Measurements from ENCODE around the gene SPDYE11.
"Not testable (repeated sequence)": the region's sequence is repeated elsewhere in the genome, so short reads cannot be mapped to it uniquely, and the experiment has no call there.

The SPDYE11 gene, protein sequence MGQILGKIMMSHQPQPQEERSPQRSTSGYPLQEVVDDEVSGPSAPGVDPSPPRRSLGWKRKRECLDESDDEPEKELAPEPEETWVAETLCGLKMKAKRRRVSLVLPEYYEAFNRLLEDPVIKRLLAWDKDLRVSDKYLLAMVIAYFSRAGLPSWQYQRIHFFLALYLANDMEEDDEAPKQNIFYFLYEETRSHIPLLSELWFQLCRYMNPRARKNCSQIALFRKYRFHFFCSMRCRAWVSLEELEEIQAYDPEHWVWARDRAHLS

DNA sequence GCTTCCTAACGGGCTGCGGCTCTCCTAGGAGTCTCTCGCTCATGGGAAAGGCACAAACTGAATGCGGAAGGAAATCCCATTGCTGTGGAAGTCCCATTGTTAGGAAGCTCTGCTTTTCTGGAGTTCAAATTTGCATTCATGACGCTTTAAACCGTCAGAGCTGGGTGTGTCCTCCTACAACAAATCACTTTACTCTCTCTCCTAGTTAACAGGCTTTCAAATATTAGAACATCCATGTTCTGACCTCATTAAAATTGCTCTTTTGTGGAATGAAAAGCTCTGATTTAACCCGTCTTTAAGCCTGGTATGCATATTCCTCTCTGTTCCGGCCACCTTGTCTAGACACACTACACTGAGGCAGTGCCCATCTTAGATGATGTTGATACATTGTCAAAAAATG is at the start of gene SPDYE11:
TSS of gene SPDYE11 (minus strand) at position 101 of the 400 bp plus-strand sequence. CDS start 1,800 bp downstream, outside the sequence.
- not testable (repeated sequence) for DNase-seq

DNA sequence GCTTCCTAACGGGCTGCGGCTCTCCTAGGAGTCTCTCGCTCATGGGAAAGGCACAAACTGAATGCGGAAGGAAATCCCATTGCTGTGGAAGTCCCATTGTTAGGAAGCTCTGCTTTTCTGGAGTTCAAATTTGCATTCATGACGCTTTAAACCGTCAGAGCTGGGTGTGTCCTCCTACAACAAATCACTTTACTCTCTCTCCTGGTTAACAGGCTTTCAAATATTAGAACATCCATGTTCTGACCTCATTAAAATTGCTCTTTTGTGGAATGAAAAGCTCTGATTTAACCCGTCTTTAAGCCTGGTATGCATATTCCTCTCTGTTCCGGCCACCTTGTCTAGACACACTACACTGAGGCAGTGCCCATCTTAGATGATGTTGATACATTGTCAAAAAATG is 28.2 kb upstream of the SPDYE11 start, which contains the start of gene SPDYE9:
TSS of gene SPDYE9 (minus strand) at position 101 of the 400 bp plus-strand sequence. CDS start 1,800 bp downstream, outside the sequence.
- not testable (repeated sequence) for DNase-seq

DNA sequence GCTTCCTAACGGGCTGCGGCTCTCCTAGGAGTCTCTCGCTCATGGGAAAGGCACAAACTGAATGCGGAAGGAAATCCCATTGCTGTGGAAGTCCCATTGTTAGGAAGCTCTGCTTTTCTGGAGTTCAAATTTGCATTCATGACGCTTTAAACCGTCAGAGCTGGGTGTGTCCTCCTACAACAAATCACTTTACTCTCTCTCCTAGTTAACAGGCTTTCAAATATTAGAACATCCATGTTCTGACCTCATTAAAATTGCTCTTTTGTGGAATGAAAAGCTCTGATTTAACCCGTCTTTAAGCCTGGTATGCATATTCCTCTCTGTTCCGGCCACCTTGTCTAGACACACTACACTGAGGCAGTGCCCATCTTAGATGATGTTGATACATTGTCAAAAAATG is 28.0 kb downstream of the SPDYE11 start, which contains the start of gene SPDYE8:
TSS of gene SPDYE8 (minus strand) at position 101 of the 400 bp plus-strand sequence. CDS start 1,800 bp downstream, outside the sequence.
- DNase-seq = not testable (repeated sequence)

DNA sequence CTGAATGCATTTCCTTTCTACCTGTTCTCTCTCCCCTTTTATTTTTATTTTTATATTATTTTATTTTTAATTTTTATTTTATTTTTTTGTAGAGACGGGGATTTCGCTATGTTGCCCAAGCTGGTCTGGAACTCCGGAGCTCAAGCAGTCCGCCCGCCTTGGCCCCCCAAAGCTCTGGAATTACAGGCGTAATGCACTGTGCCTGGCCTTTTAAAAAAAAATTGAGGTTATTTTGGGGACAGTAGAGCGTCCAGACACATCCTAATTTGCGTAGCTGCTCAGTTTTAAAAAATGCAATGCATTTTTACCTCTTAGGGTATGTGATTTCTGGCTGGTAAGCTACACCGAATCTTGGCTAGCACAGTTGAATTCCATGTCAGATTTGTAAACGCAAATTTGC is 51.2 kb downstream of the SPDYE11 start:
- DNase-seq = not testable (repeated sequence)

DNA sequence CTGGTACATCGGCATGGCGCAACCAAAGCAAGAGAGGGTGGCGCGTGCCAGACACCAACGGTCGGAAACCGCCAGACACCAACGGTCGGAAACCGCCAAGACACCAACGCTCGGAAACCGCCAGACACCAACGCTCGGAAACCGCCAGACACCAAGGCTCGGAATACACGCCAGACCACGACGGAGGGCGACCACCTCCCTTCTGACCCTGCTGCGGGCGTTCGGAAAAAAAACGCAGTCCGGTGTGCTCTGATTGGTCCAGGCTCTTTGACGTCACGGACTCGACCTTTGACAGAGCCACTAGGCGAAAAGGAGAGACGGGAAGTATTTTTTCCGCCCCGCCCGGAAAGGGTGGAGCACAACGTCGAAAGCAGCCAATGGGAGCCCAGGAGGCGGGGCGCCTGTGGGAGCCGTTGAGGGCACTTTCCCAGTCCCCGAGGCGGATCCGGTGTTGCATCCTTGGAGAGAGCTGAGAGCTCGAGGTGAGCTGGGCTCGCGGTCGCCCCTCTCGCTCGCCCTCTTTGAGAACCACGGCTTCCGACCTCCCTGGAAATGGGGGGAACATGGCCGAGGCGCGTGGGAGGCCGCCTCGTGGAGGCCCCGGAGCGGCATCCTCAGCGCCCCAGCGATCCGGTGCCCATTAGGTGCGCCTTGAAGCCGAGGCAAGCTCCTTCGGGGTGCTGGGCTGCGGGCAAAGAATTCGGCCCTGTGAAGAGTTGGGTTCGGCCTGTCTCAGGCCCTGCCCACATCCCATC is 51.8 kb downstream of the SPDYE11 start:
- DNase-seq = peak; percentile 98

DNA sequence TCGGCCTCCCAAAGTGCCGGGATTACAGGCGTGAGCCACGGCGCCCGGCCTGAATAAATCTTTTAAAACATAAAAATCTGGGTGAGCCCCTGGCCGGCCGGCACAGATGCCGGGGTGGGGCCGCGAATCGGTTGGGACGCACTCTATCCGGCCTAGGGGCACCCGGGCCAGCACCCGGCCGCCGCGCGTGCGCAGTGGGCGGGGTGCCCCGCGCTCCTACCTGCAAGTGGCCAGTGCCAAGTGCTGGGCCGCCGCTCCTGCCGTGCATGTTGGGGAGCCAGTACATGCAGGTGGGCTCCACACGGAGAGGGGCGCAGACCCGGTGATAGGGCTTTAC is 52.4 kb downstream of the SPDYE11 start:
- peak; percentile 87 for DNase-seq

DNA sequence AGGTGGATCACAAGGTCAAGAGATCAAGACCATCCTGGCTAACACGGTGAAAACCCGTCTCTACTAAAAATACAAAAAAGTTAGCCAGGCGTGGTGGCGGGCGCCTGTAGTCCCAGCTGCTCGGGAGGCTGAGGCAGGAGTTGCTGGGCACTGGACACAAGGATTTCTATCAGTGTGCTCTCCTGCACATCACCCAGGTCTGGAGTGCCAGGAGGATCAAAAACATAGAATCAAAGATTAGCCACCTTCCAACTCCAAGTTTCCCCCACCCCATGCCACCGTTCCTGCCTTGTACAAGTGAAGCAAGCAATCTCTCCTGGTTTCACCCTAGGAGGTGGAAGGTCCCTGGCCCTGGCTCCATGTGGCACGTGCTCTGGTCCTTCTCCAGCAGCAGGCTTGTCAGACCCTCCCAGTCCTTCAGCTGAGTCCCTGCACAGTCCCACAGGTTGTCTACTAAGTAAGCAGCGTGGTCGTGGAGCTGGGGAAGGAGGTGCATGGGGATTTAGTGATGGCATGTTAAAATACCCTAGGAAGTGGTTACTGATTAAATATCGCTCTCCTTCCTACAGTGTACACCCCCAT is 59.7 kb downstream of the SPDYE11 start:
- not testable (repeated sequence) for DNase-seq

Measured in activated CD4-positive, alpha-beta T cell treated with anti-CD3 and anti-CD28 coated beads, Interleukin-10, Interleukin-2, amounts not matched to agents 100 ng/mL and 50 ng/mL, durations not matched to agents 16 hours and 8 hours (primary cell).